GM12878 (cell line): ENCODE results near the gene SYTL5. TPM values are rescaled to one million over a fixed set of nuclear protein-coding genes. Genes with fewer than 3 reads are reported as not detected.

Experiments
- ATAC-seq: fragments of 200-7000 bp; cut with Tn5 transposase; 3 replicates; pipeline ENCODE4 v1.9.1; 2020; ENCODE audit warnings: mild to moderate bottlenecking, moderate library complexity
- BruUV-seq: library from RNA; stranded (reverse); fragments of 400-500 nt; replicated peaks from 2 replicates; lab custom pipeline; 2021; lab: Mats Ljungman, UMichigan
- CTCF ChIA-PET: fragments of 300-600 bp; sonication (Branson Sonifier 250); formaldehyde crosslinking; extraction: SDS; loops from one replicate; lab custom pipeline; 2021; ENCODE audit warnings: inconsistent platforms; lab: Yijun Ruan, JAX
- POLR2A ChIA-PET: fragments of 350-600 bp; formaldehyde crosslinking; extraction: SDS; loops from one replicate; lab custom pipeline; 2021; ENCODE audit warnings: inconsistent platforms; lab: Charles Lee
- RAD21 ChIA-PET: fragments of 300-600 bp; sonication (Branson Sonifier 250); formaldehyde crosslinking; loops from one replicate; lab custom pipeline; 2023; ENCODE audit warnings: antibody characterized with exemption; ENCODE audit not compliant: unreplicated experiment; lab: Charles Lee
- SMC1A ChIA-PET: fragments of 300-600 bp; sonication (Branson Sonifier 250); formaldehyde crosslinking; loops from one replicate; lab custom pipeline; 2023; ENCODE audit not compliant: unreplicated experiment, uncharacterized antibody; lab: Charles Lee
- DNase-seq: peaks from one replicate; pipeline ENCODE4 v3.0.0-alpha.2; 2011; ENCODE audit warnings: low read depth, low spot score
- FAIRE-seq: peaks from 3 replicates; lab custom pipeline; 2011; peaks lifted over from hg19 to GRCh38; lab: Jason Lieb, UNC
- H2AFZ ChIP-seq: 2 replicates; pipeline ENCODE4 v1.6.0; 2011; ENCODE audit warnings: low read depth, low read length, control low read depth; ENCODE audit not compliant: control insufficient read depth
- H3K27ac ChIP-seq: 2 replicates; pipeline ENCODE4 v1.5.1; 2011; ENCODE audit warnings: control low read depth; ENCODE audit not compliant: control insufficient read depth, insufficient read depth
- H3K27me3 ChIP-seq, 2 experiments: replicated peaks in 1 of 2; 2 replicates each; pipeline versions ENCODE4 v1.6.0 to v1.6.1; 2011; ENCODE audit warnings: low read length in 1 of 2; ENCODE audit not compliant: control insufficient read depth in 2 of 2, insufficient read depth in 2 of 2
- H3K36me3 ChIP-seq, 2 experiments: 2 replicates each; pipeline ENCODE4 v1.5.1; 2011; ENCODE audit warnings: low read length in 1 of 2; ENCODE audit not compliant: control insufficient read depth in 2 of 2, insufficient read depth in 2 of 2
- H3K4me1 ChIP-seq: 2 replicates; pipeline ENCODE4 v1.6.1; 2011; ENCODE audit warnings: mild to moderate bottlenecking, low read length, moderate library complexity, mixed read lengths; ENCODE audit not compliant: control insufficient read depth, insufficient read depth
- H3K4me2 ChIP-seq: 2 replicates; pipeline ENCODE4 v1.6.0; 2011; ENCODE audit warnings: control low read depth; ENCODE audit not compliant: control insufficient read depth, insufficient read depth
- H3K4me3 ChIP-seq: fragments of 200-600 bp; sonication (generic); 2 replicates; pipeline ENCODE4 v1.5.1; 2016
- H3K79me2 ChIP-seq: 2 replicates; pipeline ENCODE4 v1.6.0; 2011; ENCODE audit warnings: low read length; ENCODE audit not compliant: control insufficient read depth, insufficient read depth
- H3K9ac ChIP-seq: 2 replicates; pipeline ENCODE4 v1.8.0; 2011; ENCODE audit warnings: low read length, control low read depth, mixed read lengths; ENCODE audit not compliant: control insufficient read depth, insufficient read depth
- H3K9me3 ChIP-seq: replicated peaks from 3 replicates; pipeline ENCODE4 v1.5.1; 2011; ENCODE audit warnings: mild to moderate bottlenecking, low read length; ENCODE audit not compliant: control insufficient read depth, insufficient read depth
- H4K20me1 ChIP-seq: 2 replicates; pipeline ENCODE4 v1.6.0; 2011; ENCODE audit not compliant: control insufficient read depth, insufficient read depth
- ATF7 ChIP-seq: fragments of 450-650 bp; IDR thresholded peaks from 2 replicates; pipeline ENCODE4 v1.6.1; 2016; ENCODE audit warnings: low read depth, mild to moderate bottlenecking
- ESRRA ChIP-seq: IDR thresholded peaks from 2 replicates; pipeline ENCODE4 v1.6.1; 2012; ENCODE audit warnings: mild to moderate bottlenecking, low read length, improper control_type of control experiment
- HSF1 ChIP-seq: fragments of 150-350 bp; IDR thresholded peaks from 2 replicates; pipeline ENCODE4 v1.6.1; 2014; ENCODE audit warnings: mild to moderate bottlenecking, low read depth, low read length
- NKRF ChIP-seq: fragments of 450-650 bp; conservative IDR thresholded peaks from 2 replicates; pipeline ENCODE4 v1.6.1; 2017; ENCODE audit warnings: mild to moderate bottlenecking, moderate library complexity
- SUPT20H ChIP-seq: IDR thresholded peaks from 2 replicates; pipeline ENCODE4 v1.6.1; 2011; ENCODE audit warnings: low read depth, mild to moderate bottlenecking, low read length, moderate library complexity, borderline replicate concordance; ENCODE audit not compliant: control insufficient read depth
- ZNF207 ChIP-seq: fragments of 450-650 bp; IDR thresholded peaks from 2 replicates; pipeline ENCODE4 v1.6.1; 2014; ENCODE audit warnings: antibody characterized with exemption, mild to moderate bottlenecking, borderline replicate concordance
- WGBS: methylation state at CpG from one replicate; pipeline ENCODE4 v1.1.6; 2016; ENCODE audit warnings: low lambda C conversion rate; ENCODE audit not compliant: insufficient replicate concordance, insufficient coverage; ENCODE audit errors: missing lambda C conversion rate; 5-methylcytosine and 5-hydroxymethylcytosine counted together
- in situ Hi-C: fragments of 300-500 bp; cut with MboI; formaldehyde crosslinking; loops from 9 replicates; pipeline ENCODE4 v1.14.3; 2018; ENCODE audit warnings: mixed read lengths
- intact Hi-C: fragments of 100-400 bp; cut with micrococcal nuclease; formaldehyde crosslinking; loops from one replicate; pipeline ENCODE4 v1.14.2; 2022; ENCODE audit not compliant: unreplicated experiment
- polyA plus RNA-seq, 11 experiments: library from polyadenylated mRNA; depleted of rRNA in 4 of 11; unstranded in 6 of 11; stranded (reverse) in 5 of 11; fragments of >200 nt; fragmentation: Nextera tagmentation in 4 of 11; fragmentation: Illumina TruSeq in 1 of 11; extraction: Ambion mirVana in 4 of 11; extraction: Trizol in 1 of 11; gene quantifications; 1 replicate in 1 of 11; 2 replicates in 10 of 11; pipeline versions ENCODE4 v1.2.1 to v1.2.3, GENCODE V29; 2011 to 2016; ENCODE audit warnings: inconsistent platforms in 2 of 11, missing spikeins in 2 of 11, low read depth in 1 of 11
- total RNA-seq, 4 experiments: library from RNA; depleted of rRNA in 3 of 4; stranded (reverse); fragments of >200 nt in 3 of 4; fragmentation: Illumina TruSeq in 1 of 4; extraction: Trizol in 1 of 4; gene quantifications; 2 replicates each; pipeline versions ENCODE4 v1.2.1 to v1.2.3, GENCODE V29; 2013 to 2021

Gene SYTL5
- total and polyA plus RNA-seq, 10 of the 15 experiments (the other 5 are each of a cell fraction or from before 2014, with no cell fraction given), result 0.01 to 0.20 (median 0.04) TPM; not detected in 3

GRCh38 chrX:38082309-38082708 is 76.0 kb downstream of the SYTL5 start:
- Histone ChIP-seq H3K9me3 (no peaks in the 10 kb centered on the region), H3K27ac (no peak overlapping the region), H3K27me3 (no peaks in the 10 kb centered on the region), H3K4me1 (no peaks in the 10 kb centered on the region), H3K9ac (no peak overlapping the region), H2AFZ (no peak overlapping the region), H3K4me3 (no peak overlapping the region), H3K36me3 (no peaks in the 10 kb centered on the region), H3K79me2 (no peaks in the 10 kb centered on the region), H4K20me1 (no peaks in the 10 kb centered on the region), H3K4me2 (no peak overlapping the region)
- ChIA-PET RAD21 (interaction anchor here (1.2 kb wide), 1 partner anchor 84 kb away, joined by 3 read pairs; no protein-coding TSS in a partner anchor), CTCF (interaction anchor here (0.9 kb wide), 1 partner anchor 85 kb away, joined by 3 read pairs; no protein-coding TSS in a partner anchor), POLR2A (no interaction called here), SMC1A (no interaction called here)
- no TSS peak for BruUV-seq
- intact Hi-C loops (no loop called here), in situ Hi-C loops (no loop called here)
- no peak for DNase-seq
- ATAC-seq, result no peak
- FAIRE-seq, result no peak
- TF ChIP-seq ESRRA, result no peak
- 2% methylated on average over 2 of the region's 2 CpGs for WGBS

- ChIA-PET SMC1A (interaction anchor here (1.1 to 1.5 kb wide), 2 partner anchors 19 to 89 kb away, joined by 3 read pairs; no protein-coding TSS in a partner anchor), POLR2A (no interaction called here), CTCF (interaction anchor here (1.9 kb wide), 1 partner anchor 81 kb away, joined by 7 read pairs; no protein-coding TSS in a partner anchor), RAD21 (no interaction called here)
- Histone ChIP-seq H2AFZ (no peak overlapping the region), H3K9me3 (no peaks in the 10 kb centered on the region; the same call in 2 of the 3 replicates), H3K9ac (no peak overlapping the region), H3K4me3 (no peak overlapping the region), H4K20me1 (no peaks in the 10 kb centered on the region), H3K4me2 (no peak overlapping the region), H3K79me2 (no peaks in the 10 kb centered on the region), H3K27me3 (no peaks in the 10 kb centered on the region), H3K27ac (no peak overlapping the region), H3K4me1 (no peaks in the 10 kb centered on the region), H3K36me3 (no peaks in the 10 kb centered on the region)
- no TSS peak for BruUV-seq
- no peak for DNase-seq
- in situ Hi-C loops, result no loop called here
- no peak for TF ChIP-seq NKRF
- TF ChIP-seq SUPT20H, result no peak
- no peak for TF ChIP-seq HSF1
- TF ChIP-seq ZNF207, result no peak
- TF ChIP-seq ATF7, result no peak
- FAIRE-seq, result no peak
- intact Hi-C loops, result no loop called here
- no peak for ATAC-seq
- 28% methylated on average over 4 of the region's 4 CpGs for WGBS
Observed at GRCh38 chrX:38085813-38086212, 79.5 kb downstream of the SYTL5 start.
